Fibroblast of upper back skin (primary cell): ENCODE data around the gene HMOX1.

Experiments
- DNase-seq: peaks from one replicate; pipeline ENCODE4 v3.0.0-alpha.2; 2013

Gene HMOX1

GRCh38 chr22:35380537-35381423, at the start of gene HMOX1:
HMOX1 (plus strand) TSS chr22:35381096; CDS start chr22:35381174, 78 bp downstream.
- peak; percentile 84 for DNase-seq

- DNase-seq: no peak
Measured at GRCh38 chr22:35332278-35332677, 48.6 kb upstream of the HMOX1 start.

- no peak for DNase-seq
Measured at GRCh38 chr22:35333220-35333619, 47.7 kb upstream of the HMOX1 start.

GRCh38 chr22:35334004-35334403, 46.9 kb upstream of the HMOX1 start:
- DNase-seq: no peak

- DNase-seq: no peak
Measured at GRCh38 chr22:35335468-35335867, 45.4 kb upstream of the HMOX1 start.

- DNase-seq: no peak
Measured at GRCh38 chr22:35335936-35336781, 44.7 kb upstream of the HMOX1 start.

- no peak for DNase-seq
Measured at GRCh38 chr22:35337932-35338331, 43.0 kb upstream of the HMOX1 start.

GRCh38 chr22:35341090-35341874, 39.6 kb upstream of the HMOX1 start:
- DNase-seq: no peak

- no peak for DNase-seq
Measured at GRCh38 chr22:35342390-35342789, 38.5 kb upstream of the HMOX1 start.

GRCh38 chr22:35343664-35344550, 37.0 kb upstream of the HMOX1 start:
- no peak for DNase-seq

- no peak for DNase-seq
Measured at GRCh38 chr22:35344956-35345690, 35.8 kb upstream of the HMOX1 start.

GRCh38 chr22:35345808-35346505, 34.9 kb upstream of the HMOX1 start:
- no peak for DNase-seq

- no peak for DNase-seq
Measured at GRCh38 chr22:35346596-35347220, 34.2 kb upstream of the HMOX1 start.

GRCh38 chr22:35347462-35347861, 33.4 kb upstream of the HMOX1 start:
- no peak for DNase-seq

GRCh38 chr22:35348026-35348590, 32.8 kb upstream of the HMOX1 start:
- DNase-seq: no peak

- DNase-seq: no peak
Measured at GRCh38 chr22:35348703-35349102, 32.2 kb upstream of the HMOX1 start.

GRCh38 chr22:35349368-35349703, 31.6 kb upstream of the HMOX1 start:
- no peak for DNase-seq

GRCh38 chr22:35349704-35350538, 31.0 kb upstream of the HMOX1 start:
- DNase-seq: peak; percentile 53
